GM19025 (cell line): Measurements from ENCODE around the gene SH3RF1.

Experiments used
- ATAC-seq: cut with Tn5 transposase; IDR thresholded peaks from one replicate; pipeline ENCODE4 v1.9.1; 2021; ENCODE audit warnings: mild to moderate bottlenecking, low read depth, moderate library complexity; ENCODE audit not compliant: unreplicated experiment

The SH3RF1 gene

DNA sequence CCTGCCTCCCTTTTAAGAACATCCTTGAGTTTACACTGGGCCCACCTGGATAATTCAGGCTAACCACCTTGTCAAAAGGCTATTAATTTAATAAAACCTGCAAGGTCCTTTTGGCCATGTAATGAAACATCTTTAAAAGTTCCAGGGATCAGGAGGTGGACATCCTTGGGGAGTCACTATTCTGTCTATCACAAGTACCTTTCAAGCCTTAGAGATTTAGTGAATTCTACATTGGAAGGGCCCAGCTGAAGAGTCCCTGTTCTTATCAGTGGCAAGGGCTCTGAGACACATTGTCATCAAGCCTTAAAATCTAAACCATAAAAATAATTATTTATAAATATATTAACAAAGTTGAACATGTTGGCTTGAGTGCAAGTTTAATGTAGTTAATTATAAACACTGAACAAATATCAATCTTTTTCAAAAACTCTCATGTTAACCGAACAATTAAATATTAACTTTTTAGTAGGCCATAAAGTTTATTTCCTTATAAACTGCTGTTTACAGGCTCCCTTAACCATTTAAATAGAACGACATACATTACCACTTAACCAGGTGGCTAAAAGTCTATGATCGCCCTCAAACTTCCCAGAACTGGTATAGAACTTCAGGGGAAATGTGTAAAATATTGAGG, 156.3 kb downstream of the SH3RF1 start:
- no peak for ATAC-seq

DNA sequence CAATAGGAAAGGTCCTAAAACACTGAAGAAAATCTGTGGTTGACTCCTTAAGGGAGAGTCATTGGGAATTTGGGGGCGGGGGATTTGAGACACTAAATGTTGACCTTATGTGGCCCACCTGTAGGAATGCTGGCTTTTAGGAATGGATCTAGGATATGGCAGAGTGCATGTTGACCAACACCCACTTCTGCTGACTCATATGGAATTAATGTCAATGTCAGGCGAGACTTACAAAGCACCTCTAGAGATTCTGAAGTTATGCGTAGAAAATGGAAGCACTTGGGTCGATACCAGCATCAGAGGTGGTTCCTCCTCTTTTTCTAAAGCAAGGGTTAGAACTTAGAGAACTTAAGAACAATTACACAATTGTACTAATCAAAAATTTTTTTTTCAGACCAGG, 160.1 kb downstream of the SH3RF1 start:
- no peak for ATAC-seq

DNA sequence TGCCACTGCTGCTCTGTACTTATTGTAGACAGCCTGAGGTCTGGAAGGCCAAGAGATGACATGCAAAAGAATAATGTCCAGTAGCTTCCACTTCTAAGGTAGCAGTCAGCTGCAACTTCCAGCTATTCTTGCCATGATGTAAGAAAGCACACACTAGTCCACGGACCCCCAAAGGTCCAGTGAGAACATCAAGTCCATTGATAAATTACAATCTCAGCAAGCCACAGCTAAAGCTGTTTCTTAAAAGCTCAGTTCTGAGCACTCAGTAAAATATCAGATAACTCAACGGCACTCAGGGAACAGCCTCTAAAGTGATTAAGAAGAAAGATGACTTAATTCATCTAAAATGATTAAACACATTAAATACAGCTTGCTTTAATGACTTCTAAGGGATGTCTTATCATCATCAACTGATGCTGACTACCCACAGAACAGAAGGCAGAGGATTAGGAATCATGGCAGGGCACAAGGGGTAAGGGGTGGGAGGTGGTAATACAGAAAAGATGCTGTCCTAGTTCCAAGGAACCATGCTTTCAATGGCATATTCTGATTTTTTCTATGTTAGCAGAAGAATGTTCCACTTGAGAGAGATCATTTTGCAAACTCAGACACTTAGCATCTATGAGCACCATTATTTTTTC, 161.6 kb downstream of the SH3RF1 start:
- ATAC-seq: no peak

GRCh38 chr4:169108303-169108702, 162.5 kb downstream of the SH3RF1 start:
- no peak for ATAC-seq

GRCh38 chr4:169107528-169107927, 163.2 kb downstream of the SH3RF1 start:
- no peak for ATAC-seq

- no peak for ATAC-seq
These were observed 164.0 kb downstream of the SH3RF1 start for GRCh38 chr4:169106696-169107229.

DNA sequence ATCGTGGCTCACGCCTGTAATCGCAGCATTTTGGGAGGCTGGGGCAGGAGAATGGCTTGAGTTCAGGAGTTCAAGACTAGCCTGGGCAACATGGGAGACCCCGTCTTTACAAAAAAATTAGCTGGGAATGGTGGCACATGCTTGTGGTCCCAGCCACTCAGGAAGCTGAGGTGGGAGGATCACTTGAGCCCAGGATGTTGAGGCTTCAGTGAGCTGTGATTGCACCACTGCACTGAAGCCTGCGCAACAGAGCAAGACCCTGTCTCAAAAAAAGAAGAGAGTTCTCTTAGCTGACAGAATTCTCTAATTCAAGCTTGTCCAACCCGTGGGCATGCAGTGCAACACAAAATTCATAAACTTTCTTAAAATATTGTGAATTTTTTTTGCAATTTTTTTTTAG, 165.1 kb downstream of the SH3RF1 start:
- ATAC-seq: no peak

DNA sequence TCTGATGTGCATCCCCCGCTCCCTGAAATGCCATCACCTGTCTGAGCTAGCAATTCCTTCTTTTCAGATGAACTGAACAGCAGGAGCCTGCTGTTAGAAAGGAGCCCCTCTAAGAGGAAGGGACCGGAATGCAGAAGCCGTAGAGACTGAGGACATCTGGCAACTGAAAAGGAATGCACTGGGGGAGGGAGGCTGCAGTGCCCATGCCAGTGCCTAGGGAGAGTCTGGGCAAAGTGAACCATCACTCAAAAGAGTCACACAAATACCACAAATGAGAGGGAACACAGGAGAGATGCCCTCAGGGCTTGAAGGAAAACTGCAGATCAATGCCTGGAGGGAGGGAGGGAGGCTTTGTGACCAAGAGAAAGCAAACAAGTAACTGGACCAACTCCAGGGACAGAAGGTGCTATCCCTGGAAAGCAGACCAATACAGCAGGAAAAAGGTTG, 166.8 kb downstream of the SH3RF1 start:
- no peak for ATAC-seq

DNA sequence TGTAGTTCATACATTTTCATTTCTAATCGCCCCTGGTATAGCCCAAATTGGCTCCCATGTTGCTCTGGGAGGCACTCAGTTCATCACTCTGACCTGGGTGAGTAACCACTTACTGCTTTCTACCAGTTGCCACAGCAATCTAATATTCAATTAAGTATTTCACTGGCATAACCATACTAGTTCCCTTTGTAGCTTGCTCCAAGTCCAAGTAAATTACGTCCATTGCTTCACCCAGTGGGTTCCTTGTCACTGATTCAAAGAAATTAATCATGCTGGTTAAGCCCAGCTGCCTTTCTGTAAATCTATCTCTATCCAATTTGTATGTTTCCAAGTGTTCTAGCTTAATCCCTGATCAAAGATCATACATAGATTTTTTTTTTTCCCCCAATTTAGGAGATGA, 168.7 kb downstream of the SH3RF1 start:
- no peak for ATAC-seq

DNA sequence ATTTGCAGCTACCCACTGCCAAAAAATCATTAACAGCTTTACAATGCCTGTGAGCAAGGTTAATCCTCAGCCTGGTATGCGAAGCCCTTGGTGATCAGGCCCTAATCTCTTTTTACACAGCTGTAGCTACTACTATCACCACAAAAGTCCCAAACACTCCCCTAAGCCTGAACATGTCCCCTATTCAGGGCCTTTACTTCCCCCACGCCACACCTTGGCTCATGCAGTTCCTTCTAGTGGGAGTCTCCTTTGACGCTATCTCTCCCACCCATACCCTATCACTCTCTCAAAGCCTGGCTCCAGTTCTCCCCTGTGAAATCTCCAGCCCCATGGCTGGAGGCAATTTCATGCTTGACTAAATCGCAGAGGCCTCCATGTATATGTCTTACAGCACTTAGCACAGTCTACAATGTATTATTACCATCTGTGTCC, 170.1 kb downstream of the SH3RF1 start:
- no peak for ATAC-seq

DNA sequence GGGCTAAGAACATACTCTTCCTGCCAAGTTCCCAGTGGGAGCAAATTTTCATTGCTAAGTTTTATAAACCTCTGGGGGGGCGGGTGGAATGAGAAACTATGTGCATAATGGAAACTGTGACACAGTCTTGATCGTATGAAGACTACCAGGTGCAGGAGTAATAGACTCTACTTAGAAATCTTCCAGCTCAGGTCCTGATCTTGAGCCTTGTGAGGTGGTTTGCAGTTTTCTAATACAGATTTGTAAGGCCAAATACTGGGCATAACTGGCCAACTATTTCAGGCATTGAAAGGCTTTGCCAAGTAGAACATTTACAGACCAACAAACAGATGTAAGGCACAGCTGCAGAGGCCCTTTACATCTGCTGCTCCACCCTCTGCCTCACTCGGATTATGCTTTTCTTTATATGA, 171.0 kb downstream of the SH3RF1 start:
- ATAC-seq: peak; percentile 56

DNA sequence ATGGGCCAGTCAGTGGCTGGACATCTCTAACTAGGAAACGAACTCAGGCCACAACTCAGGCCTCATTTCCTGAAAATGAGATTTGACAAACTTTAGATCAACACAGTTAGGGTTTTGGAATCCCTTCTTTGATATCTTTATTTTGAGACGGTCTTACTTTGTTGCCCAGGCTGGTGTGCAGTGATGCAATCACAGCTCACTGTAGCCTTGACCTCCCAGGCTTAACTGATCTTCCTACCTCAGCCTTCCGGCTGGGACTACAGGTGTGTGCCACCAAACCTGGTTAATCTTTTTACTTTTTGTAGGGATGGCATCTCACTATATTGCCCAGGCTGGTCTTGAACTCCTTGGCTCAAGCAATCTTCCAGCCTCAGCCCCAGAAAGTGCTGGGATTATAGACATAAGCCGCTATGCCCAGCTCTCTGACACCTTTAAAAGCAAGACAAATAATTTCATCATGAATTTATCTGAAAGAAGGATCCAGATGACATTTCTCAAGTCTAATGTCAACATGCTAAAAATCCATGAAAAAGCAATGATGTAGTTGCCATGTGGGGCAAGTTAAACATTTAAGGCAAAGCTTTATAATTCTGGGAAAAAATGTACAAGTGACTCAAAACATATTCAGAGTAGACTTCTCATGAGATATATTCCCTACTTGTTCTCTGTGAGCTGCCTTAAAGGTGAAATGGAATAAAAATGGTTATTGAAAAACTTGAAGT, 171.6 kb downstream of the SH3RF1 start:
- ATAC-seq: no peak

DNA sequence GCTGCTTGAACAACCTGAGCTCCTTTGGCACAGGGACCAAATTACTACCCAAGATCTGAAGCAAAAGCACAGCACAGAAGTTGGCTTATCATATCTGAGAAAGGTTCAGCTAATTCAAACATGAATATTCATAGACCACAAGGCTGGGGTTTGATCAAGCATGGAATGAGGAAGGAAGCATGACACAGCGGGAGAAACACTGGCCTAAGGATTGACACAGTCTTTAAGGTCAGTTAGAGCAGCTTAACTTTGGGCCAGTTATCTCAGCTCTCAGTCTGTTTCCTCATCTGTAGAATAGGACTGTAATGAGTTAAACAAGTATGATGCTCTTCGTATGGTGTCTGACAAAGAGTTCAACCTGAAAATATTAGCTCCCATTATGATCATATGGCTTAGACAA, 172.2 kb downstream of the SH3RF1 start:
- peak; percentile 24 for ATAC-seq

DNA sequence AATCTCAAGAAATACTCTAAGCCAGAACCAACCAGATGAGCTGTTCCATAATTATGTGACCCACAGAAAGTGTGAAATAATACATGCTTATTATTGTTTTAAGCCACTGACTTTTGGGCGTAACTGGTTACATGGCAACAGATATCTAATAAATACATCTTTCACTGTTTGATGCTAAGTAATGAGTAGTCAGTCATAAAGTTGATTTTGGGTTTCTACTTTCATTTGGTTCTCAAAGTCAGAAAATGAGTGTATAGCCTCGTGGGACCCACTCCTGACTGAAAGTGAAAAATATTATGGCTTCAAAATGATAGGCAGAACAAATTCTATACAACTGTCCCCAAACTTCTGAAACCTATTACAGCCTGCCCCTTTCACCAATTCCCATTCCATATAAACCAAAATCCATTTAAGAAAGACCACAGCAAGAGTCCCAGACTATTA, 172.7 kb downstream of the SH3RF1 start:
- ATAC-seq: peak; percentile 35

GRCh38 chr4:169096221-169096620, 174.5 kb downstream of the SH3RF1 start:
- ATAC-seq: no peak

- ATAC-seq: no peak
These were observed 176.0 kb downstream of the SH3RF1 start for GRCh38 chr4:169094656-169095231.

- no peak for ATAC-seq
These were observed 177.8 kb downstream of the SH3RF1 start for GRCh38 chr4:169092889-169093522.

- ATAC-seq: no peak
These were observed 180.1 kb downstream of the SH3RF1 start for GRCh38 chr4:169090484-169091215.

DNA sequence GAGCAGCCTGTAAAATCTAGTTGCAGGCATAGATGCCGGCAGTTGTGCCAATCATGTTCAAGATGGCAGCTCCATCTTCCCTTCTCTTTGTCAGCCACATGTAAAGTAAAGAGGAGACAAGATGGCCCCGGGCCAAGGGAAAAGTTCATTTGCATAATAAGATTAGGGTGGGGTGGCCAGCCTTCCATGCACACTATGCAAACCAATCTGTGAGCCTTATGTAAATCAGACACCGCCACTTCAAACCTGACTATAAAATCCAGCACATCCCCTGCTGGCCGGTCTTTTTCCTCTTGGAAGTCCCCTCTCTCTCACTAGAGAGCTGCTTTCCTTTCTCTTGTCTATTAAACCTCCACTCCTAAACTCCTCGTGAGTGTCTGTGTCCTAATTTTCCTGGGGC, 181.8 kb downstream of the SH3RF1 start:
- ATAC-seq: no peak

GRCh38 chr4:169084954-169085353, 185.8 kb downstream of the SH3RF1 start:
- no peak for ATAC-seq
